COR-L47 (cell line): ENCODE results near the gene ARNT2.

ENCODE experiments used
- DNase-seq: peaks from one replicate; lab custom pipeline; 2025; lab: John Stamatoyannopoulos, UW

The ARNT2 gene

DNA sequence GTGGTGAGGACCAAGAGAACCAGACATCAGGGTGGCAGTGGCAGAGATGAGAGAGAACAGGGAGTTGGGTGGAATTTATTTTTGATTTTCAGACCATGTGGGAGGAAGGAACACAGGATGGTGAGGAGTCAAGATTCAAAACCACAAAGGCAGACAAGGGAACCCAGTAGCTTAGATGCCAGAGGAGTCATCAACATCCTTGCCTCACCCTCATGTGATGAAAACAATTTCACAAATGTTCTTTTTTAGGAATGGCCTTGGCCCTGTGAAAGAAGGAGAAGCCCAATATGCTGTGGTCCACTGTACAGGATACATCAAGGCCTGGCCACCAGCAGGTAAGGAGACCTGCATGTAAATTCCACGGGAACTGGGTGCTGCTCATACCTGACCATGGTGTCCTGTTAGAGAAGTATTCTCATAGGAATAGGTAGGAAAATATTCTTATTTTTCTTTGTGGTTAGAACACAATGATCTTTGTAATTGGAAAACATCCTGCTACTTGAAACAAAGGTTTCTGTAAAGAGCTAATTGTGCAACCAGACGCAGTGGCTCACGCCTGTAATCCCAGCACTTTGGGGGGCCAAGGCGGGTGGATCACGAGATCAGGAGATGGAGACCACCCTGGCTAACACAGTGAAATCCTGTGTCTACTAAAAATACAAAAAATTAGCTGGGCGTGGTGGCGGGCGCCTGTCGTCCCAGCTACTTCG lies 110.0 kb downstream of the ARNT2 start:
- DNase-seq: no peak

DNA sequence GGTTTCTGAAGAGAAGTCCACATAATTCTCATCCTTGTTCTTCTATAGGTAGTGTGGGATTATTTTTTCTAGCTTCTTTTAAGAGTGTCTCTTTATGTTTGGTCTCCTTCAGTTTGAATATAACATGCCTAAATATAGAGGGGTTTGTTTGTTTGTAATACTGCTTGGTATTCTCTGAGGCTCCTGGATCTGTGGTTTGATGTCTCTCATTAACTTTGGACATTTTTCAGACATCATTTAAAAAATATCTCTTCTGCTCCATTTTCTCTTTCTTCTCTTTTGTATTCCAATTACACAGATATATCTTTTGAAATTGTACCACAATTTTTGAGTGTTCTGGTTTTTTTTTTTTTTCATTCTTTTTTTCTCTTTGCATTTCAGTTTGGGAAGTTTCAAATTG lies 113.1 kb downstream of the ARNT2 start:
- no peak for DNase-seq

DNA sequence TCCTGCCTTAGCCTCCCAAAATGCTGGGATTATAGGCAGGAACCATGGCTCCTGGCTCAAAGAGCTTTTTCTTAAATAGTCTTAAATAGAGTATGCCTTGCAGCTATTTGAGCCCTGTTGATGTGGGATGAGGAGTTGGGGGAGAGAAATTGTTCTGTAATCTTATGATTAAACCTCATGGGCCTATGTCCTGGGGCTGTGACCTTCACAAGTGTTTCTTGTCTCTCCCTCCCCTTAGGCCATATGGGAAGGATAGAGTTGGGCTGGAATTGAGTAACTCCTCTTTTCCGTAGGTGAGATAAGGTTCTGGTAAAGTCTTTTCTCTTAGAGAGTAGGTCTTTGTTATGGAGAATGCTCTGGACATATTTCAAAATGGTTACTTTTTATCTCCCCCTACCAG lies 114.3 kb downstream of the ARNT2 start:
- DNase-seq: no peak

DNA sequence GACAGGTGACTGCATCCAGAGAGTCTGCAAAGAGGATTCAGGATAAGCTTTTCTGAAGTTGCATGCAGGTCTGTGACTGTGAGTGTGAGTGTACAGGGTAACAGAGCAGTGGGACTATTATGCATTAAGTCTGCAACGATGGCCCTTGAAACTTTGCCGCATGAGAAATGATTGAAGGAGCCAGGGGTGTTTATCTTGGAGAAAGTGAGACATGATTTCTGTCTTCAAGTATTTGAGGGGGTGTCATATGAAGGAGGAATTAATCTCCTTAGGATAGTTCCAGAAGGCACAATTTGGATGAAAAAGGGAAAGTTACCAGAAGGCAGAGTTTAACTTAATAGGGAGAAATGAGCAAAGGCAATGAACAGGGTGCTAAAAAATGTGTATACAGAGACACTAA lies 119.6 kb downstream of the ARNT2 start:
- no peak for DNase-seq

DNA sequence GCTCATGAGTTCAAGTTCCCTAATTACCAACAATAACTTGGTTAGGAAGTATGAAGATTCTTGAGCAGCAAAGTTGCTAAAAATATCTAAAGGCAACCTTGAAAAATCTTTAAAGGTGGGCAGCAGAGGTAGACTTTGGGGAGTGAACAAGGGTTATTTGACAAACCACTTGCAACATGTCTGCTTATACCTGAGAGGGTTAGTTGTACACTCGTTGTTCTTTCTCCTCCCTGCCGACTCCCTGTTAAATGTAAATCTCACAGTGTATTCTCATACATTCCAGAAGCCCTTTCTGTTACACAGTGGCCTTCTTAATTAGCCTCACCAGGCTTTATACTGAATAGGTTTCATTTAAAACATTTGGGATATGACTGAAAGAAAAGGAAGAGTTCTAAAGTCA lies 121.7 kb downstream of the ARNT2 start:
- DNase-seq: no peak

- no peak for DNase-seq
Observed at GRCh38 chr15:80526556-80527340, 122.6 kb downstream of the ARNT2 start.

GRCh38 chr15:80527406-80527805 lies 123.2 kb downstream of the ARNT2 start:
- no peak for DNase-seq

GRCh38 chr15:80527961-80528360 lies 123.8 kb downstream of the ARNT2 start:
- DNase-seq: no peak

GRCh38 chr15:80530737-80531365 lies 126.7 kb downstream of the ARNT2 start:
- DNase-seq: no peak

GRCh38 chr15:80531388-80531787 lies 127.2 kb downstream of the ARNT2 start:
- no peak for DNase-seq

DNA sequence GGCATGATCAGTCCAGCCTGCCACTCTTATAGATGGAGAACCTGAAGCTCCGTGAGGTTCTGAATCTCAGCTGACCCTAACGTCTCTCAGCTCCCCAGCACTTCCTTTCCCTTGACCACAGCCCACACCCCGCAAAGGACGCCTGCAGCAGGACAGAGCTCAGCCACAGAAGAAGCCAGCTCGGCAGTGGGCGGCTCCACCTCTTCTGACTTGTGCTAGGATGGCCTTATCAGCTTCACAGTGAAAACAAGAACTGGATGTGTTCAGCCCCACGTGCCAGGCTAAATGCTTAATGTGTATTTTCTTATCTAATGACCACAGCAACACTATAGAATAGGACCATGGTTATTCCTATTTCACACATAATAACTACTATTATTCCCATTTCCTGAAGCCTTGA lies 127.6 kb downstream of the ARNT2 start:
- DNase-seq: no peak

GRCh38 chr15:80533790-80534333 lies 129.7 kb downstream of the ARNT2 start:
- no peak for DNase-seq

- DNase-seq: peak; percentile 92
Observed at GRCh38 chr15:80536231-80536630, 132.0 kb downstream of the ARNT2 start.

- peak; percentile 48 for DNase-seq
Observed at GRCh38 chr15:80536716-80537115, 132.5 kb downstream of the ARNT2 start.

GRCh38 chr15:80545078-80545477 lies 140.9 kb downstream of the ARNT2 start:
- DNase-seq: no peak

- no peak for DNase-seq
Observed at GRCh38 chr15:80547264-80547663, 143.1 kb downstream of the ARNT2 start.

- DNase-seq: no peak
Observed at GRCh38 chr15:80549191-80549590, 145.0 kb downstream of the ARNT2 start.

DNA sequence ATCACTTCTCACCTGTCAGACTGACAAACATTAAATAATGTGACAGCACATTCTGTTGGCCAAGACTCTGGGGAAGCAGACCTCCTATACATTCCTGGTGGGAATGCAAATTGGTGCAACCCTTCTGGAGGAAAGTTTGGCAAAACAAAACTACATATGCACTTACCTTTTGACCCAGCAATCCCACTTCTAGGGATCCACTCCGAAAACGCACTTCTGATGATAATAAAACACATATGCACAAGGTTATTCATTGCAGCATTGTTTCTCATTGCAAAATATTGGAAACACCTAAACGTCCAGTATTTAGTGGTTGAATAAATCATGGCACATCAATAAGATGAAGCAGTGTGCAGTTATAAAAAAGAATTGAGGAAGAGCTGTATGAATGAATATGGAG lies 145.5 kb downstream of the ARNT2 start:
- no peak for DNase-seq

- no peak for DNase-seq
Observed at GRCh38 chr15:80550219-80550907, 146.2 kb downstream of the ARNT2 start.

DNA sequence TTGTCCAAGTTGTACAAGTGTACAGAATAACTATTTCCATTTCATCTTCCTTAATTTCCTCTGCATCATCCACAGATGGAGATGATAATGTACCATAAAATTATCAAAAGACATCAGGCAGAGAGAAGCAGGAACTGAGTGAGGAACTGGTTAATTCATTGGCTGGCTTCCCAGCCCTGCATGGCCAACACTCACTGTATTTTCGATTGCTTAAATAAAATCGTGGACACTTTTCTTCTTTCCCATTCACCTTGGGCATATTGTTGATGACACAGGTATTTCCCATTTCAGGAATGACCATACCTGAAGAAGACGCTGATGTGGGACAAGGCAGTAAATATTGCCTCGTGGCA lies 146.7 kb downstream of the ARNT2 start:
- no peak for DNase-seq

DNA sequence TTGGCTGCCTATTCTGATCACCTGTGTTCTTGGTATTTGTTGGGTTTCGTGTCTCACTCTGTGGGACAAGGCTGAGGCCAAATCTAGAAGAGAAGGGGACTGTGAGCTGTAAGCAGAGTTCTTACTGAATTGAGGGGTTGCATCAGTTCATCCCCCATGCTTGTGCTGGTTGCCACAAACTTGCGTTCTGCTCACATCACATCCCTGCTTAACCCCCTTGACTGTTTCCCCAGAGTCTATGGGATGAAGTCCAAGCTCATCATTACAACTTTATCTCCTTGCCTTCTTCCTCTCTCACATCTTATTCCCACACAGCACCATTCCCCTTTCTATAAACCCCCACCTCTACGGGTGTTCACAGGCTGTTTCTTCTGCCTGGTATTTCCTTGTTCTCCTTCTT lies 147.2 kb downstream of the ARNT2 start:
- no peak for DNase-seq

DNA sequence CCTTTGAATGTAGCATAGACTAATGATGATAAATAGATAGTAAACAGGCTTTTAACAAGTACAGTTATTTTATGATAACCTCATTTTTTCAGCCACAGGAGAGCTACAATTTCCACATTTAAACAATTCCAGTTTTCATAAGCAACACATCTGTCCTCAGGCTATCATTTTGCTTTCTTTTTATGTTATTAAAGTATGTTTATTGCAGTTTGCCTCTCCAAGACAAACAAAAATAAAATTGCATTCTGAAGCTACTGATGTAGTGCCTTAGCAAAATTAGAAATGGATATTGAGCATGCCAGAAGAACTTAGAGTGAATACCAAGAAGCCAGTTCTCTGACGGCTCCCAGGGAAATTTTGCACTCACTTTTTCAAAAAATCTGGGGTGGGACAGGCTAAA lies 150.4 kb downstream of the ARNT2 start:
- no peak for DNase-seq
